Measurements from ENCODE around the gene PAQR8. TPM values are rescaled to one million over a fixed set of nuclear protein-coding genes. Genes with fewer than 3 reads are reported as not detected.
"Not testable (repeated sequence)": the region's sequence is repeated elsewhere in the genome, so short reads cannot be mapped to it uniquely, and the experiment has no call there.

PAQR8 gene
- total RNA-seq, 1 donor from 2014 or later = 9.5 TPM

GRCh38 chr6:52377538-52378221 lies 15.7 kb downstream of the PAQR8 start:
- peaks cover 12% of the 10 kb centered on the region for H3K36me3 Mint-ChIP-seq
- peaks cover 13% of the 10 kb centered on the region for H3K9me3 Mint-ChIP-seq
- H3K4me3 Mint-ChIP-seq = no peak overlapping the region
- H3K27ac Mint-ChIP-seq = no peak overlapping the region
- TF ChIP-seq CTCF (IDR thresholded peaks at IDR 0.05; ENCODE audit: unreplicated experiment) = no peak
- H3K4me1 Mint-ChIP-seq = no peaks in the 10 kb centered on the region
- no peaks in the 10 kb centered on the region for H3K27me3 Mint-ChIP-seq (ENCODE audit: low read depth)
- DNase-seq (ENCODE audit: low spot score in 2 of 2, unreplicated experiment in 2 of 2) = no peak

GRCh38 chr6:52381249-52381648 lies 19.3 kb downstream of the PAQR8 start:
- Mint-ChIP-seq H3K4me1 (no peaks in the 10 kb centered on the region), H3K9me3 (peaks cover 14% of the 10 kb centered on the region), H3K4me3 (no peak overlapping the region), H3K27me3 (ENCODE audit: low read depth) (no peaks in the 10 kb centered on the region), H3K36me3 (peaks cover 9% of the 10 kb centered on the region), H3K27ac (no peak overlapping the region)
- no peak for TF ChIP-seq CTCF (IDR thresholded peaks at IDR 0.05; ENCODE audit: unreplicated experiment)
- no peak for DNase-seq (ENCODE audit: low spot score in 2 of 2, unreplicated experiment in 2 of 2)

DNA sequence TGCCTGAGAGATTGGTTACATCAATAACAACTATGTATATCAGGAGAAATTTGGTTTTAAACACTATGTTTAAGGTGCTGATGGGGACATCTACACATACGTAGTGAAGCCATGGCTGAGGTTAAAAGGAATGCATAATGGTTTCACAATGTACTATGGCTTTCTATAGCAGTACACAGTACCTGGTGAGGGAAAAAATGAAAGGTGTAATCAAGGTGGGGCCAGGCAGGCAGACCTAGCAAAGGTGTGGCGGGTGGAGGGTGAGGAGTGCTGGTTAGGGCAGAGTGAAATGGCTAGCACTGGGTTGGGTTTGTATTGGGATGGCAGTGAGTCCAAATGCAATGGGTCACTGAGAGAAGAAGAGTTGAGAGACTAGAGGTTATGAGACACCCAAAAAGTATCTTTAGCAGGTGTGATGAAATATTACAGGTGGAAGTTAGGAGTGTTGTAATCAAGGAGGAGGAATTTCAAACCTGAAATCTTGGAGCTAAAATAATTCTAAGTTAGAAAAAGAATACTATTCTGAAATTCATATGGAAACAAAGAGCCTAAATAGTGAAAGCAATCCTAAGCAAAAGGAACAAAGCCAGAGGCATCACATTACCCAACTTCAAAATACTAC lies 22.3 kb downstream of the PAQR8 start:
- DNase-seq (ENCODE audit: low spot score in 2 of 2, unreplicated experiment in 2 of 2) = no peak
- H3K4me3 Mint-ChIP-seq = no peak overlapping the region
- H3K27ac Mint-ChIP-seq = no peak overlapping the region
- H3K36me3 Mint-ChIP-seq = peaks cover 15% of the 10 kb centered on the region
- peaks cover 7% of the 10 kb centered on the region for H3K4me1 Mint-ChIP-seq
- TF ChIP-seq CTCF (IDR thresholded peaks at IDR 0.05; ENCODE audit: unreplicated experiment) = no peak
- H3K27me3 Mint-ChIP-seq (ENCODE audit: low read depth) = no peaks in the 10 kb centered on the region
- peaks cover 11% of the 10 kb centered on the region for H3K9me3 Mint-ChIP-seq

DNA sequence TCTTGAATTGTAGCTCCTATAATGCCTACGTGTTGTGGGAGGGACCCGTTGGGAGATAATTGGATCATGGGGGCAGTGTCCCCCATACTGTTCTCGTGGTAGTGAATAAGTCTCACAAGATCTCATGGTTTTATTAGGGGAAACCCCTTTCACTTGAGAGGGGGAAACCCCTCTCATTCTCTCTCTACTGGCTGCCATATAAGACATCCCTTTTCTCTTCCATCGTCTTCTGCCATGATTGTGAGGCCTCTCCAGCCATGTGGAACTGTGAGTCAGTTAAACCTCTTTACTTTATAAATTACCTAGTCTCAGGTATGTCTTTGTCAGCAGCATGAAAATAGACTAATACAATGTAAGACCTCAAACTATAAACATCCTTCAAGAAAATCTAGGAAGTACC lies 23.1 kb downstream of the PAQR8 start:
- Mint-ChIP-seq H3K36me3 (peaks cover 15% of the 10 kb centered on the region), H3K9me3 (peaks cover 11% of the 10 kb centered on the region), H3K27ac (no peak overlapping the region), H3K27me3 (ENCODE audit: low read depth) (no peaks in the 10 kb centered on the region), H3K4me3 (no peak overlapping the region), H3K4me1 (peaks cover 15% of the 10 kb centered on the region)
- no peak for TF ChIP-seq CTCF (IDR thresholded peaks at IDR 0.05; ENCODE audit: unreplicated experiment)
- DNase-seq (ENCODE audit: low spot score in 2 of 2, unreplicated experiment in 2 of 2) = no peak

- DNase-seq (ENCODE audit: low spot score in 2 of 2, unreplicated experiment in 2 of 2) = not testable (repeated sequence)
- H3K36me3 Mint-ChIP-seq = peaks cover 15% of the 10 kb centered on the region
- H3K4me1 Mint-ChIP-seq = peaks cover 21% of the 10 kb centered on the region
Measured at GRCh38 chr6:52388119-52388518, 26.2 kb downstream of the PAQR8 start.

DNA sequence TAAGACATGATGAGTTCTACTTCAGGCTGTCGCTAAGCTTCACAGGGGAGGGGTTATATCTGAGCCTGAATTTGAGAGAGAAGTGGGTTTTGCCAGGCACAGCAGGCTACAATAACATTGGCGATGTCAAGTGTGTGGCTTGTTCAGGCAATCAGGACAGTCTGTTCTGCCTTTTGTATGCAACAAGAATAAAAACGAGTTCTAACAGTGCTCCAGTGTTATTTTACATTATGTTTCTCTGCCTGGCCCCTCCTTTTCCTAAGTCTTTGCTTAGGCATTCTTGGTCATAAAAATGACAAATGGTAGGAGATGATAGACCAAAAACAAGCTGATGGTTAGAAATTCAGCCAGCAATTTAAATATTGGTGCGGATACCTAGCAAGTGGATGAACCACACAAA lies 26.8 kb downstream of the PAQR8 start:
- Mint-ChIP-seq H3K4me1 (peaks cover 21% of the 10 kb centered on the region), H3K9me3 (peaks cover 11% of the 10 kb centered on the region), H3K36me3 (peaks cover 15% of the 10 kb centered on the region), H3K4me3 (no peak overlapping the region), H3K27me3 (ENCODE audit: low read depth) (no peaks in the 10 kb centered on the region), H3K27ac (no peak overlapping the region)
- TF ChIP-seq CTCF (IDR thresholded peaks at IDR 0.05; ENCODE audit: unreplicated experiment) = no peak
- DNase-seq (ENCODE audit: low spot score in 2 of 2, unreplicated experiment in 2 of 2) = no peak

More at GRCh38 chr6:52388119-52388518, 26.2 kb downstream of the PAQR8 start:
- not testable (repeated sequence) for H3K27me3 Mint-ChIP-seq (ENCODE audit: low read depth); H3K27ac Mint-ChIP-seq; H3K4me3 Mint-ChIP-seq
- peaks cover 11% of the 10 kb centered on the region for H3K9me3 Mint-ChIP-seq
